Neuronal stem cell (in vitro differentiated cells): ENCODE measurements around the gene RAB5B.

Experiments used
- DNase-seq: peaks from one replicate; pipeline ENCODE4 v3.0.0-alpha.2; 2013; ENCODE audit warnings: low spot score
- H2AFZ ChIP-seq: one replicate; pipeline ENCODE4 v1.6.1; 2013; ENCODE audit warnings: mild to moderate bottlenecking, low read length, inconsistent platforms
- H2AK5ac ChIP-seq: 2 replicates; pipeline ENCODE4 v1.6.1; 2013; ENCODE audit warnings: low read depth, mild to moderate bottlenecking, inconsistent platforms, low read length, moderate library complexity, mixed read lengths
- H2BK120ac ChIP-seq: 2 replicates; pipeline ENCODE4 v1.6.1; 2013; ENCODE audit warnings: low read depth, mild to moderate bottlenecking, inconsistent platforms, low read length, moderate library complexity, mixed read lengths
- H2BK12ac ChIP-seq: one replicate; pipeline ENCODE4 v1.6.1; 2013; ENCODE audit warnings: low read length, inconsistent platforms
- H2BK15ac ChIP-seq: 2 replicates; pipeline ENCODE4 v1.6.1; 2013; ENCODE audit warnings: mild to moderate bottlenecking, low read length, inconsistent platforms, mixed read lengths
- H2BK5ac ChIP-seq: one replicate; pipeline ENCODE4 v1.6.1; 2013; ENCODE audit warnings: inconsistent platforms, mild to moderate bottlenecking, low read length, moderate library complexity
- H3K14ac ChIP-seq: one replicate; pipeline ENCODE4 v1.6.1; 2013; ENCODE audit warnings: low read length, inconsistent platforms
- H3K18ac ChIP-seq: 2 replicates; pipeline ENCODE4 v1.6.1; 2013; ENCODE audit warnings: low read length, inconsistent platforms
- H3K23ac ChIP-seq: 2 replicates; pipeline ENCODE4 v1.6.1; 2013; ENCODE audit warnings: low read depth, mild to moderate bottlenecking, mixed read lengths, low read length, inconsistent platforms; ENCODE audit not compliant: poor library complexity
- H3K27ac ChIP-seq: replicated peaks from 3 replicates; pipeline ENCODE4 v1.5.1; 2013; ENCODE audit warnings: low read length, inconsistent platforms
- H3K27me3 ChIP-seq, 3 experiments: 2 replicates each; pipeline ENCODE4 v1.6.1; 2013; ENCODE audit warnings: low read length in 3 of 3, mild to moderate bottlenecking in 2 of 3, inconsistent platforms in 1 of 3, low read depth in 1 of 3, mixed read lengths in 1 of 3, moderate library complexity in 1 of 3; ENCODE audit not compliant: control insufficient read depth in 3 of 3, insufficient read depth in 3 of 3
- H3K36me3 ChIP-seq, 2 donors: replicated peaks in 1 of 2; 2 replicates each; pipeline ENCODE4 v1.6.1; 2013; ENCODE audit warnings: low read length in 2 of 2; ENCODE audit not compliant: control insufficient read depth in 2 of 2, insufficient read depth in 2 of 2
- H3K4ac ChIP-seq: 2 replicates; pipeline ENCODE4 v1.6.1; 2013; ENCODE audit warnings: inconsistent platforms, mild to moderate bottlenecking, low read length, moderate library complexity
- H3K4me1 ChIP-seq, 2 donors: 1 replicate in 1 of 2; 2 replicates in 1 of 2; pipeline ENCODE4 v1.6.1; 2013; ENCODE audit warnings: low read length in 2 of 2, low read depth in 1 of 2; ENCODE audit not compliant: control insufficient read depth in 2 of 2, insufficient read depth in 1 of 2
- H3K4me2 ChIP-seq: one replicate; pipeline ENCODE4 v1.6.1; 2013; ENCODE audit warnings: mild to moderate bottlenecking, low read length, inconsistent platforms; ENCODE audit not compliant: insufficient read depth, poor library complexity, severe bottlenecking
- H3K4me3 ChIP-seq, 2 donors: 2 replicates each; pipeline ENCODE4 v1.5.1; 2013; ENCODE audit warnings: low read length in 2 of 2, mild to moderate bottlenecking in 2 of 2, inconsistent platforms in 1 of 2, moderate library complexity in 1 of 2
- H3K79me1 ChIP-seq: one replicate; pipeline ENCODE4 v1.6.1; 2013; ENCODE audit warnings: low read depth, mild to moderate bottlenecking, inconsistent platforms, low read length, moderate library complexity
- H3K9ac ChIP-seq: one replicate; pipeline ENCODE4 v1.6.1; 2013; ENCODE audit warnings: mild to moderate bottlenecking, low read depth, low read length, inconsistent platforms; ENCODE audit not compliant: poor library complexity
- H3K9me3 ChIP-seq, 2 donors: replicated peaks in 1 of 2; 2 replicates each; pipeline versions ENCODE3 to v1.6.1; 2013; ENCODE audit warnings: low read length in 2 of 2, mild to moderate bottlenecking in 2 of 2, inconsistent platforms in 1 of 2, low read depth in 1 of 2, mixed read lengths in 1 of 2, moderate library complexity in 1 of 2; ENCODE audit not compliant: control insufficient read depth in 2 of 2, insufficient read depth in 1 of 2
- H4K8ac ChIP-seq: one replicate; pipeline ENCODE4 v1.6.1; 2013; ENCODE audit warnings: low read depth, mild to moderate bottlenecking, inconsistent platforms, low read length, moderate library complexity
- H4K91ac ChIP-seq: one replicate; pipeline ENCODE4 v1.6.1; 2013; ENCODE audit warnings: low read length, low read depth, mild to moderate bottlenecking, inconsistent platforms; ENCODE audit not compliant: poor library complexity
- WGBS, 2 donors: extraction: QIAGEN DNeasy Blood & Tissue Kit; methylation state at CpG; one replicate each; pipeline ENCODE4 v1.1.7; 2013; ENCODE audit warnings: missing lambda C conversion rate in 2 of 2, mixed read lengths in 1 of 2; ENCODE audit not compliant: insufficient read length in 2 of 2, insufficient replicate concordance in 1 of 2; ENCODE audit errors: extremely low coverage in 2 of 2; 5-methylcytosine and 5-hydroxymethylcytosine counted together

The RAB5B gene

GRCh38 chr12:55966408-55967281 lies 7.2 kb upstream of the RAB5B start, which contains the start of gene CDK2:
CDK2 (plus strand) TSS chr12:55966830; CDS start chr12:55967009, 179 bp downstream.
- Histone ChIP-seq H2BK120ac (no peak within 1 kb of the TSS), H2BK5ac (peak within 1 kb of the TSS; percentile 70), H3K23ac (peak within 1 kb of the TSS; percentile 20), H4K8ac (no peak within 1 kb of the TSS), H3K4ac (peak within 1 kb of the TSS; percentile 5), H3K4me1 (peaks cover 8 to 20% of the 10 kb centered on the region in 2 donors), H2BK15ac (peak within 1 kb of the TSS; percentile 19), H3K14ac (no peak within 1 kb of the TSS), H3K4me2 (peak within 1 kb of the TSS; percentile 79), H3K79me1 (peaks cover 1% of the 10 kb centered on the region), H3K36me3 (peaks cover 14 to 41% of the 10 kb centered on the region in 2 donors), H2BK12ac (no peak within 1 kb of the TSS), H3K9ac (peak within 1 kb of the TSS; percentile 84), H3K4me3 (peak within 1 kb of the TSS; percentile 82 to 95), H3K27ac (peak within 1 kb of the TSS; percentile 80), H2AK5ac (peak within 1 kb of the TSS; percentile 66), H4K91ac (no peak within 1 kb of the TSS), H3K18ac (peak within 1 kb of the TSS; percentile 96), H3K27me3 (no peaks in the 10 kb centered on the region), H3K9me3 (no peaks in the 10 kb centered on the region), H2AFZ (peak within 1 kb of the TSS; percentile 97)
- DNase-seq, result peak; percentile 89
- no CpG with 5 or more reads among the region's 45 CpGs for WGBS, 2 donors

DNA sequence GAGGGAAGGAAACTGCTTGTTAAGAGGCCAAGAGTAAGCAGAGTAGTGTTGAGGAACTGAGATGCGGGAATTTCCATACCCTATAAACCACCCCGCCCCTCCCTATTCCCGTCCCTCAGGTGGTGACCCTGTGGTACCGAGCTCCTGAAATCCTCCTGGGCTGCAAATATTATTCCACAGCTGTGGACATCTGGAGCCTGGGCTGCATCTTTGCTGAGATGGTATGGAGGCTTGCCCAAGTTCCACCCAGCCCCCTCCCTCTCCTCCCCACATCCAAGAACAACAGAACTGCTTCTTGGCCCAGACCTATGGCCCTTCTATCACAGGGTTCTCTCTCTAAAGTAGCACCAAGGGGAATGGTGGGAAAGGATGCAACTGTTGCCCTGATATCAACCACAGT lies 4.5 kb upstream of the RAB5B start:
- Histone ChIP-seq H3K4me2 (no peak overlapping the region), H3K27me3 (no peaks in the 10 kb centered on the region), H2AK5ac (no peak overlapping the region), H3K9me3 (no peaks in the 10 kb centered on the region), H3K79me1 (no peaks in the 10 kb centered on the region), H3K27ac (no peak overlapping the region), H4K91ac (no peak overlapping the region), H2BK120ac (no peak overlapping the region), H3K18ac (no peak overlapping the region), H3K4ac (no peak overlapping the region), H3K23ac (no peak overlapping the region), H3K36me3 (peaks cover 14 to 54% of the 10 kb centered on the region in 2 donors), H2BK12ac (no peak overlapping the region), H3K14ac (no peak overlapping the region), H4K8ac (no peak overlapping the region), H2BK5ac (no peak overlapping the region), H3K4me1 (peaks cover 7 to 26% of the 10 kb centered on the region in 2 donors), H2BK15ac (no peak overlapping the region), H2AFZ (no peak overlapping the region), H3K4me3 (no peak overlapping the region), H3K9ac (no peak overlapping the region)
- WGBS, 2 donors, result no CpG with 5 or more reads among the region's 4 CpGs
- no peak for DNase-seq

DNA sequence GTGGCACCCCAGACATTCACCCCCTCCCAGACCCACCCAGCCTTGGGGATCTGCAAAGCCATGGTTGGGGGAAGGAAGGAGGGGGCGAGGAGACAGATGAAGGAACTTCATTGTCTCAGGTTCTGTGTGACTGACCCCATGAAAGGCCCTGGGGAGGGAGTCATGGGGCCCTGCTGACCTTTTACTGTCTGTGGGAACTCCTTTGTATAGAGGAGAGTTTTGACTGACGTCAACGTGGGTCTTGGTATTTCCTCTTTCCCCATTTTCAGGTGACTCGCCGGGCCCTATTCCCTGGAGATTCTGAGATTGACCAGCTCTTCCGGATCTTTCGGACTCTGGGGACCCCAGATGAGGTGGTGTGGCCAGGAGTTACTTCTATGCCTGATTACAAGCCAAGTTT lies 3.1 kb upstream of the RAB5B start:
- Histone ChIP-seq H3K18ac (no peak overlapping the region), H3K23ac (no peak overlapping the region), H3K4me1 (peaks cover 8 to 23% of the 10 kb centered on the region in 2 donors), H3K4me2 (no peak overlapping the region), H2AK5ac (no peak overlapping the region), H3K36me3 (peaks cover 14 to 58% of the 10 kb centered on the region in 2 donors), H2BK120ac (no peak overlapping the region), H2BK12ac (no peak overlapping the region), H2BK5ac (no peak overlapping the region), H2BK15ac (no peak overlapping the region), H3K27me3 (no peaks in the 10 kb centered on the region), H3K14ac (no peak overlapping the region), H3K27ac (no peak overlapping the region), H4K91ac (no peak overlapping the region), H2AFZ (no peak overlapping the region), H4K8ac (no peak overlapping the region), H3K4ac (no peak overlapping the region), H3K4me3 (no peak overlapping the region), H3K9ac (no peak overlapping the region), H3K9me3 (no peaks in the 10 kb centered on the region), H3K79me1 (peaks cover 5% of the 10 kb centered on the region)
- WGBS, 2 donors, result no CpG with 5 or more reads among the region's 7 CpGs
- no peak for DNase-seq

DNA sequence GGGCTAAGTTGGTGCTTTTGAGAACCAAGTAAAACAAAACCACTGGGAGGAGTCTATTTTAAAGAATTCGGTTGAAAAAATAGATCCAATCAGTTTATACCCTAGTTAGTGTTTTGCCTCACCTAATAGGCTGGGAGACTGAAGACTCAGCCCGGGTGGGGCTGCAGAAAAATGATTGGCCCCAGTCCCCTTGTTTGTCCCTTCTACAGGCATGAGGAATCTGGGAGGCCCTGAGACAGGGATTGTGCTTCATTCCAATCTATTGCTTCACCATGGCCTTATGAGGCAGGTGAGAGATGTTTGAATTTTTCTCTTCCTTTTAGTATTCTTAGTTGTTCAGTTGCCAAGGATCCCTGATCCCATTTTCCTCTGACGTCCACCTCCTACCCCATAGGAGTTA lies 1.8 kb upstream of the RAB5B start:
- no peak overlapping the region for H3K23ac ChIP-seq
- H3K4me1 ChIP-seq, result peaks cover 8 to 19% of the 10 kb centered on the region in 2 donors
- H2AK5ac ChIP-seq, result no peak overlapping the region
- no peak overlapping the region for H2BK12ac ChIP-seq
- H3K4me2 ChIP-seq, result no peak overlapping the region
- H3K18ac ChIP-seq, result no peak overlapping the region
- H2BK5ac ChIP-seq, result no peak overlapping the region
- no peak for DNase-seq
- no peak overlapping the region for H2BK15ac ChIP-seq
- no peaks in the 10 kb centered on the region for H3K9me3 ChIP-seq
- H2AFZ ChIP-seq, result no peak overlapping the region
- H2BK120ac ChIP-seq, result no peak overlapping the region
- H3K9ac ChIP-seq, result no peak overlapping the region
- H3K4me3 ChIP-seq, result no peak overlapping the region
- no CpG with 5 or more reads among the region's 3 CpGs for WGBS, 2 donors
- H3K4ac ChIP-seq, result no peak overlapping the region
- H3K27me3 ChIP-seq, result no peaks in the 10 kb centered on the region
- no peak overlapping the region for H3K14ac ChIP-seq
- no peak overlapping the region for H4K8ac ChIP-seq
- H3K79me1 ChIP-seq, result peaks cover 5% of the 10 kb centered on the region
- no peak overlapping the region for H4K91ac ChIP-seq
- no peak overlapping the region for H3K27ac ChIP-seq
- H3K36me3 ChIP-seq, result peaks cover 14 to 70% of the 10 kb centered on the region in 2 donors
